Endodermal cell (in vitro differentiated cells): ENCODE measurements around the gene ZBTB20. TPM values are rescaled to one million over a fixed set of nuclear protein-coding genes. Genes with fewer than 3 reads are reported as not detected.

ENCODE experiments used
- DNase-seq: peaks from one replicate; pipeline ENCODE4 v3.0.0-alpha.2; 2017
- H3K27ac ChIP-seq: 2 replicates; pipeline ENCODE4 v1.5.1; 2013; ENCODE audit warnings: mild to moderate bottlenecking, low read depth, low read length, moderate library complexity
- H3K27me3 ChIP-seq: 2 replicates; pipeline ENCODE4 v1.6.1; 2013; ENCODE audit warnings: mild to moderate bottlenecking, low read length, moderate library complexity; ENCODE audit not compliant: insufficient read depth, control insufficient read depth, poor library complexity, severe bottlenecking
- H3K36me3 ChIP-seq: 2 replicates; pipeline ENCODE4 v1.7.0; 2013; ENCODE audit warnings: mild to moderate bottlenecking, low read length, moderate library complexity; ENCODE audit not compliant: control insufficient read depth, insufficient read depth
- H3K4me1 ChIP-seq: one replicate; pipeline ENCODE4 v1.7.0; 2013; ENCODE audit warnings: low read length; ENCODE audit not compliant: control insufficient read depth, insufficient read depth
- H3K4me3 ChIP-seq: 2 replicates; pipeline ENCODE4 v1.5.1; 2013; ENCODE audit warnings: mild to moderate bottlenecking, low read length, moderate library complexity
- H3K9ac ChIP-seq: 2 replicates; pipeline ENCODE4 v1.6.1; 2013; ENCODE audit warnings: mild to moderate bottlenecking, low read length, moderate library complexity; ENCODE audit not compliant: poor library complexity, severe bottlenecking; ENCODE audit errors: extremely low read depth
- H3K9me3 ChIP-seq: 2 replicates; pipeline ENCODE4 v1.6.1; 2013; ENCODE audit warnings: mild to moderate bottlenecking, low read length, moderate library complexity; ENCODE audit not compliant: control insufficient read depth
- H3K27ac Mint-ChIP-seq: 2 replicates; pipeline ENCODE4 v1.8.0; 2020; ENCODE audit warnings: mixed read lengths
- H3K27me3 Mint-ChIP-seq: 2 replicates; pipeline ENCODE4 v1.8.0; 2021; ENCODE audit warnings: mild to moderate bottlenecking, mixed read lengths; ENCODE audit not compliant: insufficient read depth
- H3K36me3 Mint-ChIP-seq: 2 replicates; pipeline ENCODE4 v1.8.0; 2020; ENCODE audit warnings: low read depth, mixed read lengths
- H3K4me1 Mint-ChIP-seq: 2 replicates; pipeline ENCODE4 v1.8.0; 2020; ENCODE audit warnings: mixed read lengths
- H3K4me3 Mint-ChIP-seq: 2 replicates; pipeline ENCODE4 v1.8.0; 2020; ENCODE audit warnings: mild to moderate bottlenecking, moderate library complexity, mixed read lengths
- H3K9me3 Mint-ChIP-seq: 2 replicates; pipeline ENCODE4 v1.8.0; 2020; ENCODE audit warnings: mild to moderate bottlenecking, mixed read lengths
- WGBS, 2 experiments: methylation state at CpG; one replicate each; pipeline versions ENCODE4 v1.1.5 to v1.1.7; 2013; ENCODE audit warnings: missing lambda C conversion rate in 2 of 2, mixed read lengths in 1 of 2; ENCODE audit not compliant: insufficient coverage in 1 of 2, insufficient read length in 1 of 2; 5-methylcytosine and 5-hydroxymethylcytosine counted together
- total RNA-seq, 2 donors: library from RNA; stranded (reverse); fragmentation: NEBNext Ultra II Directional in 1 of 2; extraction: Animal tissue kit (Norgen Biotek cat#: 25700) in 1 of 2; gene quantifications; 2 replicates in 1 of 2; 3 replicates in 1 of 2; pipeline ENCODE4 v1.2.1, GENCODE V29; 2021
- TF ChIP-seq, protein P1 (sequence below): fragments of 200-600 bp; sonication (generic); conservative IDR thresholded peaks from 2 replicates; pipeline ENCODE4 v1.5.0; 2021; ENCODE audit warnings: antibody characterized with exemption, mild to moderate bottlenecking

The ZBTB20 gene
- total RNA-seq, 2 donors from 2014 or later, result 1.6 to 2.9 TPM

DNA sequence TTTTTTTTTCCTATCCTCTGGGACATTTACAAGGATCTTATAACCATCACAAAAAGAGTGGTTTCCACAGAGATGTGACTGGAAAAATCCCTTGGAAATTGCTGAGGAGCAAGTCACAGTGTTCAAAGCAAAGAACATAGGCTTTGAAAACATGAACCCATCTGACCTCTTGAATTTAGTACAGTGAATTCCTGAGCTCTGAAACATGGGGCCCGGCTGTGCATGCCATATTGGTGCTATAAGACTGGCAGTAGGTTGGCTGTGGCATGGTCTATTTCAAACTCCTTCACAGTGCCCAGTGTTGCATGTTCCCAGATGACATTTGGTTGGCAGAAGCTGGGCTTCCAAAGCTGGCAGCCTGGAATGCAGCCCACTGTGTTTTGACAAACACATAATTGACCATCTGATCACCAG lies 651.1 kb downstream of the ZBTB20 start:
- no peaks in the 10 kb centered on the region for H3K9me3 ChIP-seq
- no peaks in the 10 kb centered on the region for H3K9me3 Mint-ChIP-seq
- DNase-seq, result no peak
- H3K4me3 ChIP-seq, result no peak overlapping the region
- no peaks in the 10 kb centered on the region for H3K36me3 Mint-ChIP-seq
- no peak overlapping the region for H3K9ac ChIP-seq
- H3K4me1 ChIP-seq, result no peaks in the 10 kb centered on the region
- no peak overlapping the region for H3K27ac Mint-ChIP-seq
- no peaks in the 10 kb centered on the region for H3K36me3 ChIP-seq
- 98 to 100% methylated on average over 1 of the region's 1 CpG for WGBS, 2 experiments
- no peaks in the 10 kb centered on the region for H3K27me3 Mint-ChIP-seq
- H3K27me3 ChIP-seq, result no peaks in the 10 kb centered on the region
- no peak overlapping the region for H3K27ac ChIP-seq
- no peaks in the 10 kb centered on the region for H3K4me1 Mint-ChIP-seq
- TF ChIP-seq, protein P1, sequence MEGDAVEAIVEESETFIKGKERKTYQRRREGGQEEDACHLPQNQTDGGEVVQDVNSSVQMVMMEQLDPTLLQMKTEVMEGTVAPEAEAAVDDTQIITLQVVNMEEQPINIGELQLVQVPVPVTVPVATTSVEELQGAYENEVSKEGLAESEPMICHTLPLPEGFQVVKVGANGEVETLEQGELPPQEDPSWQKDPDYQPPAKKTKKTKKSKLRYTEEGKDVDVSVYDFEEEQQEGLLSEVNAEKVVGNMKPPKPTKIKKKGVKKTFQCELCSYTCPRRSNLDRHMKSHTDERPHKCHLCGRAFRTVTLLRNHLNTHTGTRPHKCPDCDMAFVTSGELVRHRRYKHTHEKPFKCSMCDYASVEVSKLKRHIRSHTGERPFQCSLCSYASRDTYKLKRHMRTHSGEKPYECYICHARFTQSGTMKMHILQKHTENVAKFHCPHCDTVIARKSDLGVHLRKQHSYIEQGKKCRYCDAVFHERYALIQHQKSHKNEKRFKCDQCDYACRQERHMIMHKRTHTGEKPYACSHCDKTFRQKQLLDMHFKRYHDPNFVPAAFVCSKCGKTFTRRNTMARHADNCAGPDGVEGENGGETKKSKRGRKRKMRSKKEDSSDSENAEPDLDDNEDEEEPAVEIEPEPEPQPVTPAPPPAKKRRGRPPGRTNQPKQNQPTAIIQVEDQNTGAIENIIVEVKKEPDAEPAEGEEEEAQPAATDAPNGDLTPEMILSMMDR, result no peak
- no peak overlapping the region for H3K4me3 Mint-ChIP-seq

DNA sequence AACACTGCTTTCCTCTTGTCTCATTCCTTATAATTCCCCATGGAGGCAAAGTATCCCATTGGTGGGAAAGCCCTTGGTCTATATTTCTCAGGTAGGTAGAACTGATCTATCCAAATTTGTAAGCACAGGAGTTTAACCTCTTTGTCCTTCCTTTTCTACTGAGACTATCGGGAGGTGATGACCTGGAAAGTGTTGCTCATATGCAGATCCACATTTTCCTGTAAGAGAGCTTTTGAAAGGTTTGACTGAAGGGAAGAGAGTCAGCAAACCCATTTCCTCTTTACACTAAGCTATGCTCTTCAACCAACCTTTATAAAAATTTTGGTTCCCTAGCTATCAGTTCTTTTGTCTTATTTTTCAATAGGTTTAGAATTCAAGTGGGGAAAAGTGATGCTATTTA lies 652.6 kb downstream of the ZBTB20 start:
- Mint-ChIP-seq H3K27ac (no peak overlapping the region), H3K4me1 (no peaks in the 10 kb centered on the region), H3K36me3 (no peaks in the 10 kb centered on the region), H3K4me3 (no peak overlapping the region), H3K9me3 (no peaks in the 10 kb centered on the region), H3K27me3 (no peaks in the 10 kb centered on the region)
- H3K36me3 ChIP-seq, result no peaks in the 10 kb centered on the region
- H3K9ac ChIP-seq, result no peak overlapping the region
- H3K4me1 ChIP-seq, result no peaks in the 10 kb centered on the region
- DNase-seq, result no peak
- WGBS, 2 experiments, result 93% methylated on average over 1 of the region's 1 CpG; no CpG with 5 or more reads in 1 of the 2 experiments
- TF ChIP-seq, protein P1, result no peak
- H3K4me3 ChIP-seq, result no peak overlapping the region
- no peaks in the 10 kb centered on the region for H3K27me3 ChIP-seq
- no peak overlapping the region for H3K27ac ChIP-seq
- H3K9me3 ChIP-seq, result no peaks in the 10 kb centered on the region

DNA sequence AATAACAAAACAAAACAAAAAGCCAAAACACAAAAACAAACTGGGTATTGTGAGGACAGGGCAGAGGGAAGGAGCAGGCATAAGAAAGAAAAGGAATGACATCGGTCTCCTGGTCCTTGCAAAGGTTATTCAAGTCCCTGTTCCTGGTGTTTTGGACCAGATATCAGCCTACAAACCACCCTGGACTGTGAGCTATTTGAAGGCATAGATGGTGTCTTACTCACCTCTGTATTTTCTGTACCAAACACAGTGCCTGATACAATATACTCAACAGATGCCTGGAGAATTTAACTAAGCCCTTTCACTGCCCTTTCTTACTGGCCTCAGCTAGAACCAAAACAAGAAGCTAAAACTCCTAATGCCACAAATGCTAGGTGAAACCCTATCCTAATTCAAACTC lies 656.3 kb downstream of the ZBTB20 start:
- H3K27ac ChIP-seq, result no peak overlapping the region
- 84 to 89% methylated on average over 1 of the region's 1 CpG for WGBS, 2 experiments
- H3K27ac Mint-ChIP-seq, result no peak overlapping the region
- no peak for DNase-seq
- no peaks in the 10 kb centered on the region for H3K9me3 ChIP-seq
- no peak overlapping the region for H3K4me3 Mint-ChIP-seq
- H3K4me1 ChIP-seq, result no peaks in the 10 kb centered on the region
- H3K4me1 Mint-ChIP-seq, result no peaks in the 10 kb centered on the region
- no peak overlapping the region for H3K9ac ChIP-seq
- H3K27me3 Mint-ChIP-seq, result no peaks in the 10 kb centered on the region
- no peaks in the 10 kb centered on the region for H3K36me3 ChIP-seq
- no peaks in the 10 kb centered on the region for H3K9me3 Mint-ChIP-seq
- no peak overlapping the region for H3K4me3 ChIP-seq
- H3K36me3 Mint-ChIP-seq, result no peaks in the 10 kb centered on the region
- TF ChIP-seq, protein P1, result no peak
- no peaks in the 10 kb centered on the region for H3K27me3 ChIP-seq
